K562 (cell line): Measurements from ENCODE around the gene YES1. TPM values are rescaled to one million over a fixed set of nuclear protein-coding genes. Genes with fewer than 3 reads are reported as not detected.

ENCODE experiments used
- ARID1B ChIP-seq: fragments of 450-650 bp; IDR thresholded peaks from 2 replicates; pipeline ENCODE4 v1.6.1; 2016; ENCODE audit warnings: antibody characterized with exemption, mild to moderate bottlenecking, inconsistent platforms
- CBFA2T2 ChIP-seq: fragments of 450-650 bp; conservative IDR thresholded peaks from 2 replicates; pipeline ENCODE4 v1.6.1; 2017; ENCODE audit warnings: mild to moderate bottlenecking
- CEBPG ChIP-seq, 3 experiments: fragments of 200-800 bp in 1 of 3; sonication (Bioruptor generic) in 1 of 3; sonication (generic) in 1 of 3; formaldehyde crosslinking in 1 of 3; IDR thresholded peaks in 2 of 3; conservative IDR thresholded peaks in 1 of 3; 2 replicates each; pipeline versions ENCODE4 v1.6.1 to v1.8.0; 2016 to 2022; ENCODE audit warnings: missing compliant biosample characterization in 2 of 3, missing genetic modification characterization in 2 of 3, mild to moderate bottlenecking in 1 of 3, missing genetic modification reagents in 1 of 3
- DPF2 ChIP-seq: fragments of 450-650 bp; IDR thresholded peaks from 2 replicates; pipeline ENCODE4 v1.6.1; 2016
- E2F1 ChIP-seq: sonication (generic); formaldehyde crosslinking; IDR thresholded peaks from 2 replicates; pipeline ENCODE4 v1.8.1; 2023; ENCODE audit warnings: mild to moderate bottlenecking, missing genetic modification reagents, moderate library complexity
- HMGN3 ChIP-seq: IDR thresholded peaks from 2 replicates; pipeline ENCODE4 v1.6.1; 2011; ENCODE audit warnings: borderline replicate concordance, low read depth, mild to moderate bottlenecking, mixed read lengths, low read length; ENCODE audit not compliant: insufficient read length; ENCODE audit errors: extremely low read depth
- MEIS2 ChIP-seq: fragments of 450-650 bp; IDR thresholded peaks from 2 replicates; pipeline ENCODE4 v1.6.1; 2014; ENCODE audit warnings: mild to moderate bottlenecking; ENCODE audit not compliant: partially characterized antibody
- MTA2 ChIP-seq: fragments of 450-650 bp; IDR thresholded peaks from 2 replicates; pipeline ENCODE4 v1.6.1; 2016; ENCODE audit warnings: low read depth
- NFIC ChIP-seq: fragments of 450-650 bp; IDR thresholded peaks from 2 replicates; pipeline ENCODE4 v1.6.1; 2017; ENCODE audit warnings: mild to moderate bottlenecking, inconsistent platforms
- NR4A1 ChIP-seq, 2 experiments: fragments of 250-450 bp in 1 of 2; fragments of 450-650 bp in 1 of 2; sonication (Bioruptor Pico) in 1 of 2; IDR thresholded peaks; 2 replicates each; pipeline versions ENCODE4 v1.4.0 to v1.6.1; 2016 to 2020; ENCODE audit warnings: mild to moderate bottlenecking in 2 of 2, missing compliant biosample characterization in 1 of 2, missing genetic modification characterization in 1 of 2, moderate library complexity in 1 of 2
- PCBP2 ChIP-seq: fragments of 200-400 bp; formaldehyde crosslinking; IDR thresholded peaks from 2 replicates; pipeline ENCODE4 v1.6.1; 2018; ENCODE audit warnings: low read length, low read depth, mild to moderate bottlenecking, moderate library complexity; ENCODE audit not compliant: poor library complexity, severe bottlenecking
- PHF20 ChIP-seq: fragments of 450-650 bp; IDR thresholded peaks from 2 replicates; pipeline ENCODE4 v1.6.1; 2018; ENCODE audit not compliant: partially characterized antibody
- POLR2AphosphoS5 ChIP-seq: IDR thresholded peaks from 2 replicates; pipeline ENCODE4 v1.6.1; 2011; ENCODE audit warnings: mild to moderate bottlenecking, low read depth, low read length, moderate library complexity; ENCODE audit not compliant: control insufficient read depth, insufficient read depth
- POLR2B ChIP-seq: fragments of 450-650 bp; IDR thresholded peaks from 2 replicates; pipeline ENCODE4 v1.6.1; 2018; ENCODE audit warnings: low read depth; ENCODE audit not compliant: partially characterized antibody
- SMARCA4 ChIP-seq: fragments of 450-650 bp; IDR thresholded peaks from 2 replicates; pipeline ENCODE4 v1.6.1; 2016
- SMARCE1 ChIP-seq: fragments of 450-650 bp; IDR thresholded peaks from 2 replicates; pipeline ENCODE4 v1.7.1; 2016; ENCODE audit warnings: mild to moderate bottlenecking
- SRSF7 ChIP-seq: fragments of 200-400 bp; formaldehyde crosslinking; optimal IDR thresholded peaks from 2 replicates; pipeline ENCODE3; 2017; ENCODE audit warnings: mild to moderate bottlenecking, low read depth, low read length
- ZFP36 ChIP-seq: fragments of 150-350 bp; IDR thresholded peaks from 2 replicates; pipeline ENCODE4 v1.6.1; 2018; ENCODE audit warnings: low read length, low read depth; ENCODE audit not compliant: partially characterized antibody
- ZMIZ1 ChIP-seq, 2 experiments: fragments of 150-350 bp in 1 of 2; IDR thresholded peaks; 2 replicates each; pipeline ENCODE4 v1.6.1; 2012 to 2016; ENCODE audit warnings: low read depth in 2 of 2, low read length in 2 of 2, mild to moderate bottlenecking in 1 of 2, moderate library complexity in 1 of 2
- ZNF395 ChIP-seq: fragments of 200-800 bp; sonication (Bioruptor generic); IDR thresholded peaks from 2 replicates; pipeline ENCODE4 v1.6.1; 2017; ENCODE audit warnings: missing genetic modification characterization, missing compliant biosample characterization
- polyA plus RNA-seq, 8 experiments: library from polyadenylated mRNA; depleted of rRNA in 4 of 8; stranded (reverse) in 5 of 8; unstranded in 3 of 8; fragments of >200 nt; fragmentation: Nextera tagmentation in 2 of 8; fragmentation: Illumina TruSeq in 1 of 8; extraction: Ambion mirVana in 2 of 8; extraction: Trizol in 1 of 8; gene quantifications; 2 replicates each; pipeline versions ENCODE4 v1.2.1 to v1.2.3, GENCODE V29; 2011 to 2014; ENCODE audit warnings: inconsistent platforms in 1 of 8, missing spikeins in 1 of 8
- total RNA-seq, 7 experiments: library from RNA; depleted of rRNA in 6 of 7; stranded (reverse); fragments of >200 nt in 6 of 7; fragmentation: Illumina TruSeq in 2 of 7; extraction: Trizol in 2 of 7; gene quantifications; 2 replicates each; pipeline versions ENCODE4 v1.2.1 to v1.2.3, GENCODE V29; 2011 to 2021; ENCODE audit warnings: low replicate concordance in 1 of 7

Gene YES1
- total and polyA plus RNA-seq, 9 of the 15 experiments (the other 6 are each of a cell fraction or from before 2014, with no cell fraction given) = 37.2 to 115 (median 77.7) TPM

GRCh38 chr18:755506-755905 lies 56.5 kb downstream of the YES1 start (continued):
- TF ChIP-seq ZMIZ1 (IDR thresholded peaks at IDR 0.05; ENCODE audit: low read depth in 2 of 2, low read length in 2 of 2) (peak in 1 of 2 experiments; percentile 75; a peak in 2 of 4 replicates), ZNF395 (CRISPR knock-in tag) (0 out of 2 replicates have a peak, but pooled peaks have one; percentile 44), CBFA2T2 (peak; percentile 91), PHF20 (no peak), MEIS2 (peak; percentile 65), CEBPG (CRISPR knock-in tag; IDR thresholded peaks at IDR 0.05) (no peak), CEBPG (tag; conservative IDR thresholded peaks at IDR 0.05 in 1 of 2, IDR thresholded peaks at IDR 0.05 in 1 of 2) (no peak), NR4A1 (CRISPR knock-in tag; IDR thresholded peaks at IDR 0.05) (no peak), NR4A1 (tag; IDR thresholded peaks at IDR 0.05) (0 out of 2 replicates have a peak, but pooled peaks have one; percentile 52), DPF2 (peak; percentile 65), POLR2AphosphoS5 (peak; percentile 85), PCBP2 (no peak), ARID1B (peak; percentile 92), SMARCE1 (0 out of 2 replicates have a peak, but pooled peaks have one; percentile 31), MTA2 (peak; percentile 86), HMGN3 (peak; percentile 34), ZFP36 (no peak), SRSF7 (no peak), NFIC (peak; percentile 61; the same call in 1 of the 2 replicates), POLR2B (peak; percentile 34), E2F1 (peak; percentile 64; the same call in 1 of the 2 replicates), SMARCA4 (peak; percentile 64; the same call in 1 of the 2 replicates)
